ENCODE measurements around the gene DNAH9.

DNAH9 gene

GRCh38 chr17:11816409-11816808, 218.1 kb downstream of the DNAH9 start:
- FAIRE-seq: no peak
- no peak for DNase-seq (ENCODE audit: insufficient read length, low spot score)
- no peak for TF ChIP-seq CTCF (IDR thresholded peaks at IDR 0.05; ENCODE audit: insufficient read depth, missing control alignments)

- no peak for TF ChIP-seq CTCF (IDR thresholded peaks at IDR 0.05; ENCODE audit: insufficient read depth, missing control alignments)
- DNase-seq (ENCODE audit: insufficient read length, low spot score) (no peak), FAIRE-seq (no peak)
These were observed 225.6 kb downstream of the DNAH9 start for GRCh38 chr17:11823862-11824261.

GRCh38 chr17:11825572-11826209, 227.4 kb downstream of the DNAH9 start:
- DNase-seq (ENCODE audit: insufficient read length, low spot score) (no peak), FAIRE-seq (no peak)
- no peak for TF ChIP-seq CTCF (IDR thresholded peaks at IDR 0.05; ENCODE audit: insufficient read depth, missing control alignments)

GRCh38 chr17:11832401-11833137, 234.3 kb downstream of the DNAH9 start:
- FAIRE-seq (no peak), DNase-seq (ENCODE audit: insufficient read length, low spot score) (no peak)
- TF ChIP-seq CTCF (IDR thresholded peaks at IDR 0.05; ENCODE audit: insufficient read depth, missing control alignments): no peak

GRCh38 chr17:11836508-11836907, 238.2 kb downstream of the DNAH9 start:
- FAIRE-seq: no peak
- DNase-seq (ENCODE audit: insufficient read length, low spot score): no peak

GRCh38 chr17:11840052-11840451, 241.8 kb downstream of the DNAH9 start:
- DNase-seq (ENCODE audit: insufficient read length, low spot score): no peak
- no peak for FAIRE-seq
- TF ChIP-seq CTCF (IDR thresholded peaks at IDR 0.05; ENCODE audit: insufficient read depth, missing control alignments): no peak

More at GRCh38 chr17:11836508-11836907, 238.2 kb downstream of the DNAH9 start:
- no peak for TF ChIP-seq CTCF (IDR thresholded peaks at IDR 0.05; ENCODE audit: insufficient read depth, missing control alignments)

- no peak for TF ChIP-seq CTCF (IDR thresholded peaks at IDR 0.05; ENCODE audit: insufficient read depth, missing control alignments)
- FAIRE-seq (no peak), DNase-seq (ENCODE audit: insufficient read length, low spot score) (no peak)
These were observed 242.6 kb downstream of the DNAH9 start for GRCh38 chr17:11840831-11841230.
